Measurements from ENCODE around the gene CIAPIN1.

CIAPIN1 gene

DNA sequence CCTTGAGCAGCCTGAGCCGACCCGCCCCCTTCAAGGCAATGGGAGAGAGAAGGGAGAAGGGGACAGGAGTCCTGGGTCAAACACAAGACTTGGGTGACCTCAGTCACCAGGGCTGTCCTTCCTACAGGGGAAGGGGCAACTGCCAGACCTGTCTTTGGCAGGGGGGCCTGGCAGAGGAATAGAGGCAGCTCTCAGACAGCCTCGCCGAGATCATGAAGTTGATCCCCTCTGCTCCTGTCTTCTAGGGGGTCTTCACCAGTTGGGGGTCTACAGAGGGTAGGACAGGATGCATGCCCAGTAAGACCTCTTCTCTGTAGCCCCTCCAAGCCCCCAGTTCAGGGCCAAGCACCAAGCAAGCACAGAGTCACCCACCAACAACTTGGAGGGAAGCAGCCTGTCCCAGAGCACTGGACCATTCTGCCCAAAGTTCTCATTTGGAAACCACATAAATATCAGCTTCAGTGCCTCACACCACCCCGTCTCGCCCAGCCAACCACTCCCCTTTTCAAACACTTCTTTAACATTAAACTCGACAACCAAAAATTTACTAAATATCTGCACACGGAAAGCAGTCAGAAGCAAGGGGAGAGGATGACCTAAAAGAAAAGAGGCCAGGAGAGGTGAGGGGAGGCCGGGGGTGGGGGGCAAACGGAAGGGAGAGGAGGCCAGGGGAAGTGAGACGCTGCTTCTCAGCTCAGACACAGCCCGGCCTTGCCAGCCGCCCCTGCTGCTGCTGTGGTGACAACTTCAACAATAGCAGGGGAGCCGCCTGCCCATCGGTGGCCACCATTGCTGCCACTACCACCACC lies 31.4 kb upstream of the CIAPIN1 start:
- no peak overlapping the region for H3K27ac ChIP-seq (replicated peaks)
- peaks cover 8% of the 10 kb centered on the region for H3K27me3 ChIP-seq (ENCODE audit: insufficient read depth, poor library complexity, severe bottlenecking)
- TF ChIP-seq GABPA (IDR thresholded peaks at IDR 0.05; ENCODE audit: low read depth), result no peak
- TF ChIP-seq POLR2AphosphoS5 (IDR thresholded peaks at IDR 0.05; ENCODE audit: low read depth), result no peak
- no peak for TF ChIP-seq SPI1 (IDR thresholded peaks at IDR 0.05; ENCODE audit: borderline replicate concordance, low read depth)
- TF ChIP-seq, protein P1, sequence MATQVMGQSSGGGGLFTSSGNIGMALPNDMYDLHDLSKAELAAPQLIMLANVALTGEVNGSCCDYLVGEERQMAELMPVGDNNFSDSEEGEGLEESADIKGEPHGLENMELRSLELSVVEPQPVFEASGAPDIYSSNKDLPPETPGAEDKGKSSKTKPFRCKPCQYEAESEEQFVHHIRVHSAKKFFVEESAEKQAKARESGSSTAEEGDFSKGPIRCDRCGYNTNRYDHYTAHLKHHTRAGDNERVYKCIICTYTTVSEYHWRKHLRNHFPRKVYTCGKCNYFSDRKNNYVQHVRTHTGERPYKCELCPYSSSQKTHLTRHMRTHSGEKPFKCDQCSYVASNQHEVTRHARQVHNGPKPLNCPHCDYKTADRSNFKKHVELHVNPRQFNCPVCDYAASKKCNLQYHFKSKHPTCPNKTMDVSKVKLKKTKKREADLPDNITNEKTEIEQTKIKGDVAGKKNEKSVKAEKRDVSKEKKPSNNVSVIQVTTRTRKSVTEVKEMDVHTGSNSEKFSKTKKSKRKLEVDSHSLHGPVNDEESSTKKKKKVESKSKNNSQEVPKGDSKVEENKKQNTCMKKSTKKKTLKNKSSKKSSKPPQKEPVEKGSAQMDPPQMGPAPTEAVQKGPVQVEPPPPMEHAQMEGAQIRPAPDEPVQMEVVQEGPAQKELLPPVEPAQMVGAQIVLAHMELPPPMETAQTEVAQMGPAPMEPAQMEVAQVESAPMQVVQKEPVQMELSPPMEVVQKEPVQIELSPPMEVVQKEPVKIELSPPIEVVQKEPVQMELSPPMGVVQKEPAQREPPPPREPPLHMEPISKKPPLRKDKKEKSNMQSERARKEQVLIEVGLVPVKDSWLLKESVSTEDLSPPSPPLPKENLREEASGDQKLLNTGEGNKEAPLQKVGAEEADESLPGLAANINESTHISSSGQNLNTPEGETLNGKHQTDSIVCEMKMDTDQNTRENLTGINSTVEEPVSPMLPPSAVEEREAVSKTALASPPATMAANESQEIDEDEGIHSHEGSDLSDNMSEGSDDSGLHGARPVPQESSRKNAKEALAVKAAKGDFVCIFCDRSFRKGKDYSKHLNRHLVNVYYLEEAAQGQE (IDR thresholded peaks at IDR 0.05; ENCODE audit: insufficient replicate concordance, low read depth), result no peak
- TF ChIP-seq, protein P2, sequence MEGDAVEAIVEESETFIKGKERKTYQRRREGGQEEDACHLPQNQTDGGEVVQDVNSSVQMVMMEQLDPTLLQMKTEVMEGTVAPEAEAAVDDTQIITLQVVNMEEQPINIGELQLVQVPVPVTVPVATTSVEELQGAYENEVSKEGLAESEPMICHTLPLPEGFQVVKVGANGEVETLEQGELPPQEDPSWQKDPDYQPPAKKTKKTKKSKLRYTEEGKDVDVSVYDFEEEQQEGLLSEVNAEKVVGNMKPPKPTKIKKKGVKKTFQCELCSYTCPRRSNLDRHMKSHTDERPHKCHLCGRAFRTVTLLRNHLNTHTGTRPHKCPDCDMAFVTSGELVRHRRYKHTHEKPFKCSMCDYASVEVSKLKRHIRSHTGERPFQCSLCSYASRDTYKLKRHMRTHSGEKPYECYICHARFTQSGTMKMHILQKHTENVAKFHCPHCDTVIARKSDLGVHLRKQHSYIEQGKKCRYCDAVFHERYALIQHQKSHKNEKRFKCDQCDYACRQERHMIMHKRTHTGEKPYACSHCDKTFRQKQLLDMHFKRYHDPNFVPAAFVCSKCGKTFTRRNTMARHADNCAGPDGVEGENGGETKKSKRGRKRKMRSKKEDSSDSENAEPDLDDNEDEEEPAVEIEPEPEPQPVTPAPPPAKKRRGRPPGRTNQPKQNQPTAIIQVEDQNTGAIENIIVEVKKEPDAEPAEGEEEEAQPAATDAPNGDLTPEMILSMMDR (IDR thresholded peaks at IDR 0.05; ENCODE audit: insufficient read depth, low read length), result no peak
- H3K4me3 ChIP-seq (replicated peaks; ENCODE audit: insufficient read depth, low read length), result no peak overlapping the region
- DNase-seq (ENCODE audit: low read depth in 1 of 2, low spot score in 1 of 2), result no peak

DNA sequence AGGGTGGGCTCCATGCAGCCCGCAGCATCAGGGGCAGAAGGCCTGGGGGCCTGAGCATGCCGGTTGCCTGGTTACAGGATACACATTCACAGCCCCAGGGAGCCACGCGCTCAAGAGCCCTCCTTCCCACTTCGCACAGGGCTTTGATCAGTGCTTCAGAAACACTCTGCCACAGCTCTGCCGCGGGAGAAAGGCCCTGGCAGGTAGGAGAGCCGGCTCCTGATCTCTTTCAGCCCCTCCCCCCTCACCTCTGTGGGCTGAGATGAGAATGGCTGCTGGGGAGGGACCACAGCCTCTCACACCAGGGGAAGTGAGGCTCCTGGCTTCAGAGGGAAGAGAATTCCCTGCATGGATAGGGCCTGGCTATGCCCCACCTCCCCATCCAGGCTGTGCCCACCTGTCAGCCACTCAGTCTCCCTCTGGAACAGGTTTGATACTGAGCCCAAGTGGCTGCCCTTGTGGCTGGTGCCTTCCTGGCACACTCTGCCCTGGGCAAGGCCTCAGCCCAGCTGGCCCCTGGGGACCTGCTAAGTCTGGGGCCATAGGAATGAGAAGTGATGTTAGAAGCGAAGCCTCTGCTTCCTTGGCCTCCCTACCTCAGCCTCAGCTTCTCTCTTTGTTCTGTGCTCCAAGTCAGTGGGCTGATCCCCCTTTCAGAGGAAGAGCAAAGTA lies 30.5 kb upstream of the CIAPIN1 start:
- Histone ChIP-seq H3K27me3 (ENCODE audit: insufficient read depth, poor library complexity, severe bottlenecking) (peaks cover 8% of the 10 kb centered on the region), H3K27ac (replicated peaks) (no peak overlapping the region), H3K4me3 (replicated peaks; ENCODE audit: insufficient read depth, low read length) (no peak overlapping the region)
- DNase-seq (ENCODE audit: low read depth in 1 of 2, low spot score in 1 of 2), result no peak
- TF ChIP-seq SPI1 (IDR thresholded peaks at IDR 0.05; ENCODE audit: borderline replicate concordance, low read depth), result no peak
- TF ChIP-seq GABPA (IDR thresholded peaks at IDR 0.05; ENCODE audit: low read depth), result no peak
- TF ChIP-seq, protein P1 (IDR thresholded peaks at IDR 0.05; ENCODE audit: insufficient replicate concordance, low read depth), result no peak

DNA sequence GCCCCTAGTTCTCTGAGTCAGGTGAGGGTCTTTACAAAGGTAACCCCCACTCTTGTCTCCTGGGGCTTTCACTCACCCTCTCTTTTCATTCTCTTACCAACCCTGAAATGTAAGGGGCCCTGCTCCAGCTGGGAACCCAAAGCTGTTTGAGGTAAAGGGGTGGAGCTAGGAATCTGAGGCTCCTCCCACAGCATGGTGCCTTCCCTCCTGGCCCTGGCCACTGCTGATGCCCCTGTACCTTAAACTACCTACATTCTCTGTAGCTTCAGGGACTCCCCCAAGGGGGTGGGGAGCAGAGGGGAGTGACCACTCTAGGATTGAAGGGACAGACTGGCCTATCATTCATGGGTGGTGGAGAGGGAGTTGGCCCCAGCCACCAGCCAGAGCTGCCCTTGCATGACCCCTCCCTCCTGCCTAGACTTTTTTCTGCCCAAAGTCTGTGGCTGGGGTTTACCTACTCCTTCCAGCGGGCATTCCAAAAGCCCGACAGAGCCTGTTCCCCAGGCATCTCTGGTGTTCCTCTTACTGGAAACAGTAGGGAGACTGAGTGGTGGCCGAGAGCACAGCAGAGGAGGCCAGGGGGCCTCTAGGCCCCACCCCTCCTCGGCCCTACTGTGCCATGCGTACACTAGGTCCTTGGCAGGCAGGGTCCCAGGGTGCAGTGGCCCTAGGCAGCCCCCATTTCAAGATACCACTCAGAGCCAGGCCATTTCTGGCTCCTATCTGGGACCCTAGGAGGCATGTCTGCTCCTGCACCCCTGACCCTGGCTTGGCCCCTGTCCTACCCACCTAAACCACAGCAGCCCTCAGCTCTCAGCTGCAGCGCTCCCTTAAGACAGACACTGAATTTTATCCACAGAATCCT lies 29.6 kb upstream of the CIAPIN1 start:
- DNase-seq (ENCODE audit: low read depth in 1 of 2, low spot score in 1 of 2), result no peak
- no peak overlapping the region for H3K4me3 ChIP-seq (replicated peaks; ENCODE audit: insufficient read depth, low read length)
- H3K27ac ChIP-seq (replicated peaks), result no peak overlapping the region
- H3K27me3 ChIP-seq (ENCODE audit: insufficient read depth, poor library complexity, severe bottlenecking), result peaks cover 8% of the 10 kb centered on the region
- TF ChIP-seq, protein P2 (IDR thresholded peaks at IDR 0.05; ENCODE audit: insufficient read depth, low read length), result no peak
- TF ChIP-seq POLR2AphosphoS5 (IDR thresholded peaks at IDR 0.05; ENCODE audit: low read depth) (no peak), SPI1 (IDR thresholded peaks at IDR 0.05; ENCODE audit: borderline replicate concordance, low read depth) (no peak), GABPA (IDR thresholded peaks at IDR 0.05; ENCODE audit: low read depth) (no peak)
- TF ChIP-seq, protein P1 (IDR thresholded peaks at IDR 0.05; ENCODE audit: insufficient replicate concordance, low read depth), result no peak
